HG03196 (cell line): ENCODE data around the gene PLAAT3.
"Not testable (repeated sequence)": the region's sequence is repeated elsewhere in the genome, so short reads cannot be mapped to it uniquely, and the experiment has no call there.

Experiments
- ATAC-seq: cut with Tn5 transposase; IDR thresholded peaks from one replicate; pipeline ENCODE4 v1.9.1; 2021; ENCODE audit not compliant: unreplicated experiment

PLAAT3 gene

DNA sequence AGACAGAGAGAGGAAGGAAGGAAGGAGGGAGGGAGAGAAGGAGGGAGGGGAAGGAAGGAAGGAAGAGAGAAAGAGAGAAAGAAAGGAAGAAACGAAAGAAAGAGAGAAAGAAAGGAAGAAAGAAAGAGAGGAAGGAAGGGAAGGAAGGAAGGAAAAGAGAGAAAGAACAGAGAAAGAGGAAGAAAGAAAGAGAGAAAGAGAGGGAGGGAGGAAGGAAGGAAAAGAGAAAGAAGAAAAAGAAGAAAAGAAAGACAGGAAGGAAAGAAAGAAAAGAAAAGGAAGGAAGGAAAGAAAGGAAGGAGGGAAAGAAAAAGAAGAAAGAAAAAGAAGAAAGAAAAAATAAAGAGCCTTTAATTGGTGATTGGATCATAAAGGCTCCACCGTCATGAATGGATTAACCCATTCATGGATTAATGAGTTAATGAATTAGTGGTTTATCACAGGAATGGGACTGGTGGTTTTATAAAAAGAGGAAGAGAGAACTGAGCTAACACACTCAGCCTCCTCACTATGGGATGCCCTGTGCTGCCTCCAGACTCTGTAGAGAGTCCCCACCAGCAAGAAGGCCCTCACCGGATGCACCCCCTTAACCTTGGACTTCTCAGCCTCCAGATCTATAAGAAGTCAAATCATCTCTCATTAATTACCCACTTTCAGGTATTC is 42.1 kb downstream of the PLAAT3 start:
- no peak for ATAC-seq

DNA sequence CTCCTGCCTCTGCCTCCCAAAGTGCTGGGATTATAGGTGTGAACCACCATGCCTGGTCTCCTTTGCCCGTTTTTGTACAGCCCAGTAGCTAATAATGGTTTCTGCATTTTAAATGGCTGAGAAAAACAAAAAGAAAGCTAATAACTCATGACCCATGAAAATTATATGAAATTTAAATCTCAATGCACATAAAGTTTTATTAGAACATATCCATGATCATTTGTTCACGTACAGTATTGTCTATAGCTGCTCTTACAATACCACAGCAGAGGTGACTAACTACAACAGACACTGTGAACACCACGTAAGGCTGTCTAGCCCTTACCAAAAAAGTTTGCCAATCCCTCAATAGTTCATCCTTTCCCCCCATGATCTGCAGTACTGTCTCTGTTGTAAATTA is 44.7 kb downstream of the PLAAT3 start:
- ATAC-seq: no peak

GRCh38 chr11:63567044-63567840 is 47.0 kb downstream of the PLAAT3 start:
- peak; percentile 76 for ATAC-seq

DNA sequence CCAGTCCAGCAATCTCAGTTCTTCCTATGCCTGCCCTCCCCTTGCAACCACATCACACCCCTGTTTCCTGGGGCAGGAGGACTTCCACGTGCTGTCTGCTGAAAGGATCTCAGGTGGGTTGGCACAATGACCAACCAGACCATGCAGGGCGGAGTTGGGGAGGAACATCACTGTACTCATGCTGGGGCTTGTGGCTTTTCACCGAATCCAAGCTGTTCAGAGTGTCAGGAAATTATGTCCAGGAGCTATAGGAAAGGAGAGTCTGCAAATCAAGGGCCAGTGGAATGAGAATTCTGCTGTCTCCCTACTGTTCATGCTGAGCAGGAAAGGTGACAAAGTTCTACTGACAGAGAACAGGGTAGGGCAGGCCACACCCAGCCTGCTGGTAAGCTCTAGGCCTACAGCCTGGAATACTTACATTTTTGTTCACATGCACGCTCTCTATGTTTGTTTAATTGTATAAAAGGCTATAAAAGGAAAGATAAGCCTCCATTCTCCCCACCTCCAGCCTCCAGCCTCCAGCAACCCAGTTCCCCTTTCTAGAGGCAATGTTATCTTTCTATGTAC is 49.4 kb downstream of the PLAAT3 start:
- no peak for ATAC-seq

GRCh38 chr11:63564056-63564774 is 50.0 kb downstream of the PLAAT3 start:
- peak; percentile 46 for ATAC-seq

GRCh38 chr11:63563201-63564055 is 50.8 kb downstream of the PLAAT3 start, which contains the start of gene PLAAT2:
PLAAT2 (minus strand) TSS chr11:63563379; CDS start chr11:63563324, 55 bp downstream.
- ATAC-seq: no peak

DNA sequence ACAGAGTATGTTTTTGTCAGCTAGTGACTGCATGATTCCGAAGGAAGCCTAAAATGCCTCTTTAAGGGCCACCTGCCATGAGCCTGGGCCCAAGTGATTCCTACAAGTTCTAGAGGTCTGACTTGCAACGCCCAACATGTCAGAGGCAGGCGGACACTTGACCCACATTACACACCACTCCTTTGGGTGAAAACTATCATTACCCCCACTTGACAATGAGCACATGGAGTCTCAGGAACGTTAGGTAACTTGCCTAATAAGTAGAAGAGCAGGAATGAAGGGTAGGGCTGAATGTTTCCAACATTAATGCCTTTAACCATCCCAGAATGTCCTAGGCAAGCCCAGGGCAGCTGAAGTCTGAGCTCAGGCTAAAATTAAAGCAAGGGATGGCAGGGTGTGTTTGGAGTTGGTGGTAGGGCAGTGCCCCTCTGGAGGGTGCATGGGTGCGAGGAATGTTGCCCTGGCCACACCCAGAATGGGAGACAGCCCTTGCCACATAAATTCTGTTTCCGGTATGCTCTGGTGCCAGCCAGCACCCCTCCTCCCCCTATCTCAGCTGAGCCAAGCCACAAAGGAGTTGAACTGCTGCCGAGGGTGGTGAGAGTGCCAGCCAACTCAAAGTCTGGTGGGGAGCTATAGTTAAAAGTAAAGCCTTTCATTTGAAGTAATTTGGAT is 53.6 kb downstream of the PLAAT3 start:
- no peak for ATAC-seq

DNA sequence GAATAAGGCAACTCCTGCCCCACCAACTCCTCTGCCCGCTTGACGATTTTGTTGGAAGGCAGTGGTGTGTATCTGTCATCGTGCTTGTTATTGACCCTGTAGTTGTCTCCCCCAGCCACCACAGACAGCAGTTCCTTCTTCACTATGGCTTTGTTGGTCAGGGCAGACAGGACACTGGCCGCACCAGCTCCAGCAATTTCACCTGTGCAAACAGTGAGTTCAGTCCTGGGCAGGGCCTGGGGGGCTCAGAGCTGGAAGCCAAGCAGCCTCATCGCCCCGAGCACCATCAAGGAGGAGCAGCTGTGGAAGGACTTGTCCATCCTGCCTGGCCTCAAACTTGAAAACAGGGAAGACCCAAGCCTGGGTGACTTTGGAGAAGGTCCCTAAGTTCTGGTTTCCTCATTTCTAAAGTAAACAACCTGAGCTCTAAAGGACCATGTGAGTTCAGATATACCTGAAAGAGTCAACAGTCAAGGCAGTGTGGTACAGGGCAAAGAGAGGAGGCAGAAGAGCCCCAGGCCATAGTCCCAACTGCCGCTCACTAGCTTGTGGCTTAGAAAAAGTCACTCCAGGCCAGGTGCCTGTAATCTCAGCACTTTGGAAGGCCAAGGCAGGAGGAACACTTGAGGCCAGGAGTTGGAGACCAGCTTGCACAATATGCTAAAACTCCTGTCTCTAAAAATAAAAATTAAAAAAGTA is 55.6 kb downstream of the PLAAT3 start:
- ATAC-seq: no peak

- no peak for ATAC-seq
These were observed 56.7 kb downstream of the PLAAT3 start for GRCh38 chr11:63557570-63557969.

GRCh38 chr11:63556404-63557013 is 57.7 kb downstream of the PLAAT3 start:
- ATAC-seq: no peak

DNA sequence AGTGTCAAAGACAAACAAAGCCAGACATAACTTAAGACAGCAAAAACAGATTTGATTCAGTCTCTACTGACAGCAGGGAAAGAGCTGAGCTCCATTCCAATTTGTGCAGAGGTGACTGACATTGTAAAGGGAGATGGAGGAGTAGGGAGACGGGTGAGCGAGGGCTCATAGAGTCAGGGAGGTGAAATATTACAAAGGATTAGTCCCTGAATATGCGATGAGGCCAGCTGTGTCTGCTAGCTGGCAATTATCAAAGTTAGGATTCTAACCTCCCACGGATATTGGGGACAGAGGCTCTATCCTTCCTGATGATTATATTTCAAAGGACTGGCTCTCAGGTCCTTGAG is 59.4 kb downstream of the PLAAT3 start:
- no peak for ATAC-seq

- ATAC-seq: peak; percentile 55
These were observed 60.5 kb downstream of the PLAAT3 start for GRCh38 chr11:63553759-63554158.

DNA sequence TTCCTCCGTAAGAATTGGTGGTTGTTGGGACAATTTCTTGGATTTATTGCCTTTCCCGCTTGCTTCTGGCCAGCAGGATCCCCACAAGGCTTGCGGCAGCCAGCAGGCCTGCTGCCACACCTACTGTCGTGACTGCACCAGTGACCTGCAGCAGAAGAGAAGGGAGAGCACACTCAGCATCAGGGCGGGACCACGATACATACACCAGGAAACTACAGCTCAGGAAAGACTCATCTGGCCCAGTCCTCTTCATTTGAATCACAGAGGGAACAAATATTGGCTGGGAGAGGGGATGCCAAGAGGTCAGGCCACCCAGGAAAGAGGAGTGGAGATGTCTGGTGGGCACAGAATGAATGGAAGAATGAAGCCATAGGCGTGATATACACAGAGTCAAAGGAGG is 61.3 kb downstream of the PLAAT3 start:
- no peak for ATAC-seq

DNA sequence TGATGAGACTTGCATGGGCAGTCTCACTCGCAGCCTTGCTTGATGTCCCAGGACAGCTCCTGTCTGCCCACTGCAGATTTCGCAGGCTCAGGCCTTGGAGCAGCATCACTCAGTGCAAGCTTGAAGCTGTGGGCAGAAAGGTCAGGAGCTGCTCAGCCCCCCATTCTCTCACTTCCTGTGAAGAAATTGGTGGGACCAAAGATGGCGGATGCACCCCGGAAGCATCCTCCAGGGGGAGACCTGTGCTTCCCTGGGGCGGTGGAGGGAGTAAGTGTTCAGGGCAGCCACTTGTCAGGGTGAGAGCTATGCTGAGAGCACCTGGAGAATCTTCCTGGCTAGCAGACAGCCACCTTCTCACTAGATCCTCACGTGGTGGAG is 62.4 kb downstream of the PLAAT3 start:
- ATAC-seq: no peak

GRCh38 chr11:63551091-63551888 is 62.9 kb downstream of the PLAAT3 start:
- no peak for ATAC-seq

DNA sequence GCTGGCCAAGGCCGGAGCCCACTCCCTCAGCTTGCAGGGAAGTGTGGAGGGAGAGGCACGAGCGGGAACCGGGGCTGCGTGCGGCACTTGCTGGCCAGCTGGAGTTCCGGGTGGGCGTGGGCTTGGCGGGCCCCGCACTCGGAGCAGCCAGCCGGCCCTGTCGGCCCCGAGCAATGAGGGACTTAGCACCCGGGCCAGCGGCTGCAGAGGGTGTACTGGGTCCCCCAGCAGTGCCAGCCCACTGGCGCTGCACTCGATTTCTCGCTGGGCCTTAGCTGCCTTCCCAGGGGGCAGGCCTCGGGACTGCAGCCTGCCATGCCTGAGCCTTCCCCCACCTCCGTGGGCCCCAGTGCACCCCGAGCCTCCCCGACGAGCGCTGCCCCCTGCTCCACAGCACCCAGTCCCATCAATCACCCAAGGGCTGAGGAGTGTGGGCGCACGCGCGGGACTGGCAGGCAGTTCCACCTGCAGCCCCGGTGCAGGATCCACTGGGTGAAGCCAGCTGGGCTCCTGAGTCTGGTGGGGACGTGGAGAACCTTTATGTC is 64.0 kb downstream of the PLAAT3 start:
- ATAC-seq: not testable (repeated sequence)

DNA sequence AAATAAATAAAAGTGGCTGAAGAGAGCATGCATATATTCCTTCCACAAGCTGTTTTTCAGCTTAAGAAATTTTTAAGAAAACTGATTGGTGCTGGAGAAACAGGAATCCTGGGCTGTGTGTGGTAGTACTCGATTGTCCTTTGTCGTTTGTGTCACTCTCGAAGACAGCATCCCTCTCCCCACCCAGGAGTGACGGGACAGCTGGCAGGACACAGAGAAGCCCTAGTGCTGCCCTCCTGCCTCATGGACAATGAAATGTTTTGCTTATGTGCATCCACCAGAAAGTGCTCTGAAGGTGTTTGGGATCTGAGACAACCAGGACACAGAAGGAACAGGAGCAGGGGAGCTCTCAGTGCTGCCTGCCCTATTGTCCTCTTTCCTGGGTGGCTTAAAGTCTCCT is 64.8 kb downstream of the PLAAT3 start:
- no peak for ATAC-seq

GRCh38 chr11:63548178-63548577 is 66.1 kb downstream of the PLAAT3 start:
- ATAC-seq: no peak
